Measurements from ENCODE around the gene OR2A1. TPM values are rescaled to one million over a fixed set of nuclear protein-coding genes. Genes with fewer than 3 reads are reported as not detected.

Gene OR2A1, protein sequence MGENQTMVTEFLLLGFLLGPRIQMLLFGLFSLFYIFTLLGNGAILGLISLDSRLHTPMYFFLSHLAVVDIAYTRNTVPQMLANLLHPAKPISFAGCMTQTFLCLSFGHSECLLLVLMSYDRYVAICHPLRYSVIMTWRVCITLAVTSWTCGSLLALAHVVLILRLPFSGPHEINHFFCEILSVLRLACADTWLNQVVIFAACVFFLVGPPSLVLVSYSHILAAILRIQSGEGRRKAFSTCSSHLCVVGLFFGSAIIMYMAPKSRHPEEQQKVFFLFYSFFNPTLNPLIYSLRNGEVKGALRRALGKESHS
- total RNA-seq (2022; extraction: Qiagen RNA extraction; ENCODE audit: low read depth) = not detected in 5 replicates

DNA sequence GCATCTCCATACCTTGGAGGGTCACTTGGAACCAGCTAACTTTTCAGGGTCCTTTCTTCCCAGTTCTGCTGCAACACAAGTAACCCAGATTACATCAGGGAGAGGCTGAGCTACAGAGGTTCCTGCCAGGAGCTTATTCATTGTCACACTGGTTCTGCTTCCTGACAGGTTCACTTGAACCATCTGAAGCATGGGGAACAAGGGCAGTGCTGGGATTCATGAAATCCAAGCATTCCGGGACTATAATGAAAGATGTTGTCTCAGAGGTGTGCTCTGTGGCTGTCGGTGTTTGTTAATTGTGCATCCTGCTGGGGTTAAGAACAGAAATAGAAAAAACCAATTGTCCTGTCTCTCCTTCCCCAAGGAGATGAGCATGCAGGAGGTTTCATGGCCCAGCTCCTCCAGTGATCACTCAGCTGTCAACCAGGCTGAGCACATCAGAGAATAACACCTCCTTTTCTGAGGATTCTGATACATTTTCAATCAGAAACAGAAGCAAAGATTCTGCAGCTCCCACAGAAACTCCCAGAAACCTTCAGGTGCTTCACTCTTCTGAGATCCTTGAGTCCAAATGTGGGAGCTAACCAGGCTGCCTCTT is at the start of gene OR2A1:
TSS of gene OR2A1 (plus strand) at position 548 of the 598 bp plus-strand sequence. CDS start 5,706 bp downstream, outside the sequence.

GRCh38 chr7:144264692-144265091 is 47.5 kb upstream of the OR2A1 start, which contains the start of gene OR2A7:
Gene OR2A7, minus strand, starts transcription at chr7:144264792. Its CDS starts 5,164 bp downstream, at chr7:144259628.

DNA sequence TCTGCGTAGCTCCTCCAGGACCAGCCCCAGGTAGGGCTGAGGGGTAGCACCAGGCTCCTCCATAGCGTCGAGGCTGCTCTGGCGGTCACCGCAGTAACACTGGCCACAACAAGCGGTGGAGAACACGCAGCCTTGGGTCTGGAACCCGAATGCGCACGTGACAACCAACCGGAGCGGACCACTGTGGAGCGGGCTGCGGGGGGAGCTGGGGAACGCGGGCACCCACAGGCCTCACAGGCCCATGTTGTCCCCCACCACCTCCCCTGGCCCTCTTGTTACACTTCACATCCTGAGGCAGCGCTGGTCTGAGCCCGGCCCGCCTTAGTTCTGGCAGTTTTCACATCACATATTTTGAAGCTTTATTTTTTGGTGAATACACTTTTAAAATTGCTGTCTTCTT is 43.0 kb upstream of the OR2A1 start, which contains the start of gene CTAGE8:
TSS of gene CTAGE8 (minus strand) at position 101 of the 400 bp plus-strand sequence. CDS start at position 63, 38 bp downstream.

GRCh38 chr7:144355176-144355822 is 43.1 kb downstream of the OR2A1 start, which contains the start of gene ARHGEF5:
Gene ARHGEF5, plus strand, starts transcription at chr7:144355402. Its CDS starts 7,268 bp downstream, at chr7:144362670.

Other genes starting within 250 kb of the OR2A1 start
- not detected in 5 replicates for gene OR2A25, start 242.6 kb upstream of the OR2A1 start, total RNA-seq (2022; extraction: Qiagen RNA extraction; ENCODE audit: low read depth)
- gene OR2A12, start 226.1 kb upstream of the OR2A1 start, total RNA-seq (2022; extraction: Qiagen RNA extraction; ENCODE audit: low read depth) = not detected in 5 replicates
- not detected in 5 replicates for gene OR2A2, start 202.8 kb upstream of the OR2A1 start, total RNA-seq (2022; extraction: Qiagen RNA extraction; ENCODE audit: low read depth)
- gene OR2A14, start 189.2 kb upstream of the OR2A1 start, total RNA-seq (2022; extraction: Qiagen RNA extraction; ENCODE audit: low read depth) = not detected in 5 replicates
- gene CTAGE4, start 129.0 kb upstream of the OR2A1 start, total RNA-seq (2022; extraction: Qiagen RNA extraction; ENCODE audit: low read depth) = 0.05 TPM in 1 of 5 replicates, not detected in the others
- gene ARHGEF35, start 116.6 kb upstream of the OR2A1 start, total RNA-seq (2022; extraction: Qiagen RNA extraction; ENCODE audit: low read depth) = 0.22 to 0.59 TPM (median 0.26 TPM) in 5 replicates
- gene OR2A42, start 72.8 kb upstream of the OR2A1 start, total RNA-seq (2022; extraction: Qiagen RNA extraction; ENCODE audit: low read depth) = not detected in 5 replicates
- gene OR2A7, start 47.6 kb upstream of the OR2A1 start, total RNA-seq (2022; extraction: Qiagen RNA extraction; ENCODE audit: low read depth) = not detected in 5 replicates
- gene CTAGE8, start 43.1 kb upstream of the OR2A1 start, total RNA-seq (2022; extraction: Qiagen RNA extraction; ENCODE audit: low read depth) = 0.12 TPM in 1 of 5 replicates, not detected in the others
- gene ARHGEF5, start 43.0 kb downstream of the OR2A1 start, total RNA-seq (2022; extraction: Qiagen RNA extraction; ENCODE audit: low read depth) = 1.6 to 2.0 TPM (median 1.6 TPM) in 5 replicates
- gene NOBOX, start 91.3 kb downstream of the OR2A1 start, total RNA-seq (2022; extraction: Qiagen RNA extraction; ENCODE audit: low read depth) = not detected in 5 replicates

Measured in A549 treated with RU486 at 1 μM for 4 hours (cell line).